Mononuclear cell (primary cell): ENCODE results near the gene ZNF772. TPM values are rescaled to one million over a fixed set of nuclear protein-coding genes. Genes with fewer than 3 reads are reported as not detected.
"Not testable (repeated sequence)": the region's sequence is repeated elsewhere in the genome, so short reads cannot be mapped to it uniquely, and the experiment has no call there.

Experiments
- H3K27me3 ChIP-seq: 2 replicates; pipeline ENCODE4 v1.6.0; 2011; ENCODE audit warnings: low read length, control low read depth; ENCODE audit not compliant: insufficient read depth
- H3K4me1 ChIP-seq: 2 replicates; pipeline ENCODE4 v1.5.1; 2011; ENCODE audit warnings: mild to moderate bottlenecking, low read length, control low read depth; ENCODE audit not compliant: insufficient read depth
- H3K4me3 ChIP-seq: 2 replicates; pipeline ENCODE4 v1.5.1; 2011; ENCODE audit warnings: mild to moderate bottlenecking, low read length, moderate library complexity
- H3K9me3 ChIP-seq: 2 replicates; pipeline ENCODE4 v1.5.1; 2011; ENCODE audit warnings: low read depth, mild to moderate bottlenecking, control low read depth, low read length
- total RNA-seq: library from RNA; depleted of rRNA; stranded (reverse); fragments of >200 nt; gene quantifications from one replicate; pipeline ENCODE4 v1.2.3, GENCODE V29; 2012

The ZNF772 gene
- total RNA-seq = 2.6 TPM

- peaks cover 3% of the 10 kb centered on the region for H3K27me3 ChIP-seq
- peaks cover 10% of the 10 kb centered on the region for H3K4me1 ChIP-seq
- H3K4me3 ChIP-seq = peak within 1 kb of the TSS; percentile 69
- H3K9me3 ChIP-seq = peaks cover 55% of the 10 kb centered on the region
Observed at GRCh38 chr19:57477191-57478008, at the start of gene ZNF772. Gene ZNF772, minus strand, starts transcription at chr19:57477566. Its CDS starts 257 bp downstream, at chr19:57477309.

DNA sequence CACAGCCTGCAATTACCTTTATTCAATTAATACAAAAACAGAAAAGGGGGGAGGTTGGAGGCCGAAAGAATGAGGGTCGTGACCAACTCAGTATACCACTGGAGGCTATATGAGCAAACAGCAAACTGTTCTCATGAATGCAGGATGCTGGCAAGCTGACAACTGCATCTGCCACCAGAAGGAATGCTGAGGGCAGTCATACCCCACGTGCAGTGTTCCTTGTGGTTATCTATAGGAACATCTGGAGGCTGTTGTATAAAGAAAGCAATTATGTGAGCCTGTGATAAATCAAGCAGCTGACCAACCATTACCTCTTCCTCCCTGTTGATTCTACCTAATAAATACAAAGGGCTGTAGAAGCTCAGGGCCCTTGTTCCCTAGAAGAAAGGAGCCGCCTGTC, 40.7 kb upstream of the ZNF772 start:
- H3K27me3 ChIP-seq, H3K4me1 ChIP-seq, H3K4me3 ChIP-seq: not testable (repeated sequence)
- peaks cover 26% of the 10 kb centered on the region for H3K9me3 ChIP-seq

DNA sequence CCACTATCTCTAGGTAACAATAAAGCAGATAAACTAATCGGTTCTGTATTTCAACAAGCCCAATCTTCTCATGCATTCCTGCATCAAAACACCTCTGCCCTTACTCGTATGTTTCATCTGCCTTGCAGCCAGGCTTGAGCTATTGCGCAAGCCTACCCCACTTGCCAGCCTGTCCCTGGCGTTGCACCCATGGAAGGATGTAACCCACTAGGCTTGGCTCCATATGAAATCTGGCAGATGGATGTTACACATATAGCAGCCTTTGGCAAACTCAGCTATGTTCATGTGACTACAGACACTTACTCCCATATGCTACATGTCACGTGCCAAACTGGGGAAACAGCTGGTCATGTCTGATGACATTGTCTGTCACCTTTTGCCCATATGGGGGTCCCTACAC, 37.9 kb upstream of the ZNF772 start:
- peaks cover 48% of the 10 kb centered on the region for H3K9me3 ChIP-seq
- no peak overlapping the region for H3K4me3 ChIP-seq
- H3K27me3 ChIP-seq = no peaks in the 10 kb centered on the region
- no peaks in the 10 kb centered on the region for H3K4me1 ChIP-seq

GRCh38 chr19:57512845-57513244, 35.5 kb upstream of the ZNF772 start:
- Histone ChIP-seq H3K4me1 (no peaks in the 10 kb centered on the region), H3K4me3 (no peak overlapping the region), H3K9me3 (peaks cover 69% of the 10 kb centered on the region), H3K27me3 (no peaks in the 10 kb centered on the region)

GRCh38 chr19:57511484-57511883, 34.1 kb upstream of the ZNF772 start:
- no peaks in the 10 kb centered on the region for H3K4me1 ChIP-seq
- no peak overlapping the region for H3K4me3 ChIP-seq
- no peaks in the 10 kb centered on the region for H3K27me3 ChIP-seq
- peaks cover 79% of the 10 kb centered on the region for H3K9me3 ChIP-seq

- Histone ChIP-seq H3K9me3 (peaks cover 36% of the 10 kb centered on the region), H3K27me3 (no peaks in the 10 kb centered on the region), H3K4me3 (no peak overlapping the region), H3K4me1 (peaks cover under 1% of the 10 kb centered on the region)
Observed at GRCh38 chr19:57506163-57506562, 28.8 kb upstream of the ZNF772 start.

- H3K4me1 ChIP-seq, H3K9me3 ChIP-seq, H3K27me3 ChIP-seq, H3K4me3 ChIP-seq: not testable (repeated sequence)
Observed at GRCh38 chr19:57500400-57500799, 23.0 kb upstream of the ZNF772 start.

DNA sequence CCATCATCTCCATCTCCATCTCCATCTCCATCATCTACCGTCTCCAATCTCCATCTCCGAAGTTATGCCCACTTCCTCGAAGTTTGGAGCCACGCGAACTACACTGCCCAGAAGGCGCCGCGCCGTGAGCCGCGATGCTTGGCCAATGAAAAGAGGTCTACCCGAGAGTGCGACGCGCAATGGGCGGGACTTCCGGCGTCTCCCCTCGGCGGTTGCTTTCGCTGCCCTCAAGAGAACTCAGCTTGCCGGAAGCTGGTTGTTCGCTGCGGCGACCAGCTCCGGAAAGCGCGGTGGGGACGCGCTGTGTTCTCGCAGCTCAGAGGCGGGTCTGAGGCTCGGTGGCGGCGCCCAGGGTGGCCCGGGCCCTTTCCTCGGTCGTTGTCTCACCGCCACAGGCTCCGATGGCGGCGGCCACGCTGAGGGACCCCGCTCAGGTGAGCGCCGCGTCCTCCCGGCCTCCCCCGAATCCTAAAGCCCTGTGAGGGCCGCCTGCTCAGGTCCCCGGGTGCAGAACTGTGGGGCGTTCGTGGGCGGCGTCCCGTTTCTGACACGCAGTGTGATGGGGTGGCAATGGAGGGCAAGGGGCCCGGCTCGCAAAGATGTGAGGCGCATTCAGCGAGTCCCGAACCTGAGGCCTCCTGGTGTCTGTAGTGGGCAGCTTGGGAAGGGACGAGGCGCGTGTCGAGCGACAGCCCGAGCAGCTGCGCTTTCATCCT, 22.5 kb upstream of the ZNF772 start, which contains the start of gene ZNF773:
ZNF773 (plus strand) TSS at position 259 of the 716 bp plus-strand sequence; CDS start at position 402, 143 bp downstream.
- H3K9me3 ChIP-seq = not testable (repeated sequence)
- H3K4me3 ChIP-seq = peak within 1 kb of the TSS; percentile 55

DNA sequence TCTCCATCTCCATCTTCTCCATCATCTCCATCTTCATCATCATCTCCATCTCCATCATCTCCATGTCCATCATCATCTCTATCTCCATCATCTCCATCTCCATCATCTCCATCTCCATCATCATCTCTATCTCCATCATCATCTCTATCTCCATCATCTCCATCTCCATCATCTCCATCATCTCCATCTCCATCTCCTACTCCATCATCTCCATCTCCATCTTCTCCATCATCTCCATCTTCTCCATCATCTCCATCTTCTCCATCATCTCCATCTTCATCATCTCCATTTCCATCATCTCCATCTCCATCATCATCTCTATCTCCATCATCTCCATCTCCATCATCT, 21.9 kb upstream of the ZNF772 start:
- not testable (repeated sequence) for H3K4me1 ChIP-seq, H3K4me3 ChIP-seq, H3K27me3 ChIP-seq
- peaks cover 12% of the 10 kb centered on the region for H3K9me3 ChIP-seq

More for the DNA sequence above, 22.5 kb upstream of the ZNF772 start, which contains the start of gene ZNF773:
- not testable (repeated sequence) for H3K4me1 ChIP-seq, H3K27me3 ChIP-seq

DNA sequence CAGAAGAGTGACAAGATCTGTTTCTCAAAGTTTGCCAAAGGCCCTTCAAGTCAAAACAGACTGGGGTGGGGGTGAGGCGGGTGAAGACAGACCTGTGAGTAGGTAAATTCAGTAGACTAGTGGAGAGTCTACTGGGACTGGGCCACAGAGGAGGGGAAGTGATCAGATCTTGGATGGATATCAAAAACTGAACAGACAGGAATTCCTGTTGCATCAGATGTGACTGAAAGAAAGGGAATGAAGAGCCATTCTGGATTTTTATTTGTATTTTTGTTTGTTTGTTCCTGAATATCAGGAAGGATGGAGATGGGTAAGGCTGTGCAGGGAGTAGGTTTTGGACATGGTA, 10.9 kb upstream of the ZNF772 start:
- not testable (repeated sequence) for H3K9me3 ChIP-seq, H3K27me3 ChIP-seq, H3K4me3 ChIP-seq
- H3K4me1 ChIP-seq = peaks cover 12% of the 10 kb centered on the region

DNA sequence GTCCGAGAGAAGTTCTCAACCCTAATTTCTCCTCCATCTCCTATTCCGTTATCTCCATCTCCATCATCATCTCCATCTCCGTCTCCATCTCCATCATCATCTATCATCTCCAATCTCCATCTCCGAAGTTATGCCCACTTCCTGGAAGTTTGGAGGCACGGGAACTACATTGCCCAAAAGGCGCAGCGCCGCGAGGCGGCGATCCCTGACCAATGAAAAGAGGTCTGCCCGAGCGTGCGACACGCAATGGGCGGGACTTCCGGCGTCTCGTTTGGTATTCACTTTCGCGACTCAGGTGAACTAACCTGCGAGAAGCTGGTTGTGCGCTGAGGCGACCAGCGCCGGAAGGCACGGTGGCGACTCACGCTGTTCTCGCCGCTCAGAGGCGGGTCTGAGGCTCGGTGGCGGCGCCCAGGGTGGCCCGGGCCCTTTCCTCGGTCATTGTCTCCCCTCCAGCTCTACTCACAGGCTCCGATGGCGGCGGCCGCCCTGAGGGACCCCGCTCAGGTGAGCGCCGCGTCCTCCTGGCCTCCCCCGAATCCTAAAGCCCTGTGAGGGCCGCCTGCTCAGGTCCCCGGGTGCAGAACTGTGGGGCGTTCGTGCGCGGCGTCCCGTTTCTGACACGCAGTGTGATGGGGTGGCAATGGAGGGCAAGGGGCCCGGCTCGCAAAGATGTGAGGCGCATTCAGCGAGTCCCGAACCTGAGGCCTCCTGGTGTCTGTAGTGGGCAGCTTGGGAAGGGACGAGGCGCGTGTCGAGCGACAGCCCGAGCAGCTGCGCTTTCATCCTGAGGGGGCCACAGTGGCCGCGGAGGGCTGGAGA, 10.3 kb upstream of the ZNF772 start, which contains the start of gene ZNF419:
ZNF419 (plus strand) TSS at position 274 of the 822 bp plus-strand sequence; CDS start at position 475, 201 bp downstream.
- H3K9me3 ChIP-seq, H3K27me3 ChIP-seq: not testable (repeated sequence)
- peaks cover 12% of the 10 kb centered on the region for H3K4me1 ChIP-seq
- H3K4me3 ChIP-seq = peak within 1 kb of the TSS; percentile 72

- H3K27me3 ChIP-seq = no peaks in the 10 kb centered on the region
- peaks cover 10% of the 10 kb centered on the region for H3K4me1 ChIP-seq
- peaks cover 73% of the 10 kb centered on the region for H3K9me3 ChIP-seq
- H3K4me3 ChIP-seq = no peak overlapping the region
Observed at GRCh38 chr19:57473646-57474045, 3.7 kb downstream of the ZNF772 start.

DNA sequence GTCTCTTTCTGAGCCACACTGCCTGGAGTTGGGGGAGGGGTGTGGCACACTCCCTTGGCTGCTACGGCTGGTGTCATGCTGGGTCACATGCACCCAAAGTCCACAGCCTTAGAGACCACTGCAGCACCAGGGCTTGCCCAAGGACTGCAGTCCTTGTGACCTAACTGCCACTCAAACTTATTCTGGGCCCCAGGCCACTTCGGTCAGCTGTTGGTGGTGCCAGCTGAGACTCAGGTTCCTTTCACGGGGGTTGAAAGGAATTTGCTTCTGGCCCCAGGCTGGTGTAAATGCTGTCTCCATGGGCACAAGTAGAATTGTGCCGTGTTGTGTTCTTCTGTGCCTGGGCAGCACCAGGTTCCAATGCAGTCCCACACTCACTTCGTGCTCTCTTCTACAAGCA, 10.9 kb downstream of the ZNF772 start:
- Histone ChIP-seq H3K4me1 (no peaks in the 10 kb centered on the region), H3K4me3 (no peak overlapping the region), H3K9me3 (peaks cover 71% of the 10 kb centered on the region), H3K27me3 (no peaks in the 10 kb centered on the region)

DNA sequence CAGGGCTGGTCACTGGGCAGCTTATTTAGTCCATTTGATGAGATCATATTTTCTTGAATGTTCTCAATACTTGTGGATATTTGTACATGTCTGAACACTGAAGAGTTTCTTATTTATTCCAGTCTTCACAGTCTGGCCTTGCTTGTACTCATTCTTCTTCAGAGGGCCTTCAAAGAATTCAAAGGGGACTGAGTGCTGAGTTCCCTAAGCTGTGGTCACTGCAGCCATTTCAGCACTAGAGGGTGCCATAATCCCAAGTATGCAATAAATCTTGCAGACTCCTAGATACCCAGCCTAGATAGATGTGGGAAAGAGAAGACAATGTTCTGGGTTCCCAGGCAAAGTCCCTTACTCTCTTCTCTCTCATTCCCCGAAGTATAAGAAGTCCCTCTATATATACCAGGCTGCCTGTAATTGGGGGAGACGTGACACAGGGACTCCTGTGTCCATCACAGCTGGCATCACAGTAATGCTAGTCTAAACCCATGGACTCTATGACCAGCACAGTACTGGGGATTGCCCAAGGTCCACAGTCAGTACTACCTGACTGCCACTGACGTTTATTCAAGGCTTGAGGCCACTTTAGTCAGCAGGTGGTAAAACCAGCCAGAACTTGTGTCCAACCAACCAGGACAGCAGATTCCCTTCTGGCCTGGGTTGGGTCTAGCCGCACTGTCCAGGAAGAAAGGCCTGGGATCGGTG, 11.5 kb downstream of the ZNF772 start:
- peaks cover 71% of the 10 kb centered on the region for H3K9me3 ChIP-seq
- no peaks in the 10 kb centered on the region for H3K27me3 ChIP-seq
- H3K4me3 ChIP-seq = no peak overlapping the region
- no peaks in the 10 kb centered on the region for H3K4me1 ChIP-seq
